HL-60/S4 treated with retinoic acid at 250 ng/mL for 4 days and 3 days (cell line): ENCODE measurements around the gene TBATA.

Experiments used
- in situ Hi-C: fragments of 300-500 bp; cut with MboI; formaldehyde crosslinking; loops from 2 replicates; pipeline ENCODE4 v1.7.0; 2022; ENCODE audit warnings: low sequenced_read_pairs

Gene TBATA

DNA sequence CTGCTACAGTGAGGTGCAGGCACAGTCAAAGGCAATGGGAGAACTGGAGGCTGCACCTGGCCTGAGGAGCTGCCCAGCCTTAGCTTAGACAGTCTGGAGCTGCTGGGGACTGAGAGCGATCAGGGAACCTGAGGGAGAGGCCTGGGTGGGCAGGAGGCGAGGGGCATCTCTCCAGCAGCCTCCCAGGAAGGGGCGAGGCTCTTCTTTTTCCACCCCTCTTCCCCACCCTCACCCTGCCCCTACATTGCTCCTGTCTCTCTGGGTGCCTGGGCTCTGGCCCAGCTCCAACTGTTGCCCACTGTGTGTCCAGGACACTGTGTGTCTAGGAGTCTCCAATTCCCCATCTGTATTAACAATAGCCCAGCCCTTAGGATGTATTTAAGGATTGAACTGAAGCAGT is 36.9 kb downstream of the TBATA start:
- in situ Hi-C loops, result no loop called here

DNA sequence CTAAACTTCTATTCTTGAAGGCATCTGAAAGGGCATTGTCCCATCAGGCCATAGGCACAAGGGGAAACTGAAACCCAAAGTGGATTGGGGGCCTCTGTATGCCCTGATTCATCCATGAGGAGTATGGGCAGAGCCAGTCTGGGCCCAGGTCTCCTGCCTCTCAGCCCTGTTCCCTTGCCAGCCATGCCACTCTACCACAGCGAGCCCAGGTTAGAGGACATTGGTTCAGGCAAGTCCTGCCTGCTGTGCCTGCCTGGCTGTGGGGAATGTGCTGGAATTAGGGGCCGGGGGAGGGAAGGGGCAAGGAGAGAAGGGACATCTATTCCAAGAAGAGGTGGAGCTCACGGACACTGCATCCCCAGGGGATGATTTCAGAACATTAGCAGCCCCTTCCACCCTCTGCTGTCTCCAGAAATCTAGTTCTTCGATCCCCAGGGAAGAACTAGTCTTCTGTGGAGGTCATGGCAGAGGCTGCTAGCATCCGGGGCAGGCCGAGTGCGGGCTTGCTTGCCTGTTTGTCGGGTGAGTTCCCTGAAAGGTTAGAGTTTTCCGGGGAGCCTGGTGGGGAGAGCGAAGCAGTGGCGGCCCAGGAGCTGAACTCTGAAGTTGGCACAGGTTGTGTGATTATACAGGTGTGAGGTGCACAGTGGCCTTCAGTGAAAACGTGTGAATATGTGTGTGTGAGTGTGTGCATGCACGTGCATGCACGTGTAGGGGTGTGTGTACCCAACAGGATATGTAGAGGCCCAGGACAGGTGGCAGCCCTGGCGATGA is 37.8 kb downstream of the TBATA start:
- in situ Hi-C loops, result no loop called here

DNA sequence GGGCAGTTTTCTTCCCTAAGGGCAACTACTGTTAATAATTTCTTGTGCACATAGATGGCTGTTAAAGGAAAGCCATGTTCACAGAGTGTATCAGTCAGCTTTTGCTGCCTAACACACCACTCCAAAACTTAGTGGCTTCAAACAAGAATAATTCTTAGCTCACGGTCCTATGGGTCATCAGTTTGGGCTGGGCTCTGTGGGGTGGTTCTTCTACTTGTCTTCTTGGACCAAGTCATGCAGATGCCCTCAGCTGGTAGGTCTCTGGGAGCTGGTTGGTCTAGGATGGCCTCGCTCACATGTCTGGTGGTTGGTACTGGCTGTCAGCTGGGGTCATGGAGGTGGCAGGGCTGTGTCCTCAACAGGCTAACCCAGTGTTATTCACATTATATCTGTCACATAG is 39.6 kb downstream of the TBATA start:
- in situ Hi-C loops, result no loop called here

DNA sequence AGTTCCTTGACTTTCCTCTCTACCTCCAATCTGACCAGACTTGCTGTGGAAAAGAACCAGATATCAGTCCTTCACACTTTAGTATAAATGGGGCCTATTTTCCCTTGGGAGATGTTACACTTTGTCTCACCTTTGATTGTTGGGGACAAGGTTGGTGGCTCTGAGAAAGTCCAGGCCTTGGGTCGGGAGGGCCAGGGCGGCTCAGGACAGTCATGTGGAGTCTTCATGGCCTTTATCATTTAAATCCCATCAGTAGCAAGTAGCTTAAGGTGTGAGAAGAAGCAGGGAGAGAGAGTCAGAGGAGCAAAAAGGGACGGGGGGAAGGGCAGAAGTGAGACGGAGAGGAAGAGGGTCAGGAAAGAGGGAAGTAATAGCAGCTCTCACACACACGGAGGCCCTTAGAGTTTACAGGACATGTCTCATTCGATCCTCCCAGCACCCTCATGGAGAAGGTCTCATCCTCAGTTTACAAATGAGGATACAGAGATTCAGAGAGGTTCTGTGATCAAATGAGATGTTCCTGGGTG is 40.5 kb downstream of the TBATA start:
- in situ Hi-C loops, result no loop called here

DNA sequence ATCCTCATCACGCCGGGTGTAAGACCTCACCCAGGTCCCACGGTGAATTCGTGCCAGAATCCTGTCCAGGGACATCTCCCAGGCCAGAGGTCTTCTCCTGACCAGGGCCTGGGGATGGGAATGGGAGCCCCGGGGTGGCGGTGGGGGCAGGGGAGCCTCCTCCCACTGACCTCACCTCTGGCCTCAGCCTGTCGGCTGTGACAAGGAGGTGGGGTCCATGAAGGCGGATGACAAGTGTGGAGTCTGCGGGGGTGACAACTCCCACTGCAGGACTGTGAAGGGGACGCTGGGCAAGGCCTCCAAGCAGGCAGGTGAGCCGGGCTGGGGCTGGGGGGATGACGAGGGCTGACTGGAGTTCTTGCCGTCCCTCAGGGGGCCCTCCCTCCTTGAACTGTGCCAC is 41.3 kb downstream of the TBATA start:
- in situ Hi-C loops, result no loop called here

DNA sequence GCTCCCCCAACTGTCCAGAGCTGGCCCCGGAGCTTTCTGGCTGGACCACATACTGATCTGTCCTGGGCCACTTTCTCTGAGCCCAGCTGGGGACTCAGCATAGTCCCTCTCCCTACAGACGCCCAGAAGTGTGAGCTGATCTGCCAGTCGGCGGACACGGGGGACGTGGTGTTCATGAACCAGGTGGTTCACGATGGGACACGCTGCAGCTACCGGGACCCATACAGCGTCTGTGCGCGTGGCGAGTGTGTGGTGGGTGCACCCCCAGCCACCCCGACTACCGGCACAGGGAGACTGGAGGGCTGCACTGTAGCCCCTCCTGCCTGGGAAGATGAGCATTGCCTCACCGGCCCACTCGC is 41.8 kb downstream of the TBATA start:
- in situ Hi-C loops, result no loop called here

DNA sequence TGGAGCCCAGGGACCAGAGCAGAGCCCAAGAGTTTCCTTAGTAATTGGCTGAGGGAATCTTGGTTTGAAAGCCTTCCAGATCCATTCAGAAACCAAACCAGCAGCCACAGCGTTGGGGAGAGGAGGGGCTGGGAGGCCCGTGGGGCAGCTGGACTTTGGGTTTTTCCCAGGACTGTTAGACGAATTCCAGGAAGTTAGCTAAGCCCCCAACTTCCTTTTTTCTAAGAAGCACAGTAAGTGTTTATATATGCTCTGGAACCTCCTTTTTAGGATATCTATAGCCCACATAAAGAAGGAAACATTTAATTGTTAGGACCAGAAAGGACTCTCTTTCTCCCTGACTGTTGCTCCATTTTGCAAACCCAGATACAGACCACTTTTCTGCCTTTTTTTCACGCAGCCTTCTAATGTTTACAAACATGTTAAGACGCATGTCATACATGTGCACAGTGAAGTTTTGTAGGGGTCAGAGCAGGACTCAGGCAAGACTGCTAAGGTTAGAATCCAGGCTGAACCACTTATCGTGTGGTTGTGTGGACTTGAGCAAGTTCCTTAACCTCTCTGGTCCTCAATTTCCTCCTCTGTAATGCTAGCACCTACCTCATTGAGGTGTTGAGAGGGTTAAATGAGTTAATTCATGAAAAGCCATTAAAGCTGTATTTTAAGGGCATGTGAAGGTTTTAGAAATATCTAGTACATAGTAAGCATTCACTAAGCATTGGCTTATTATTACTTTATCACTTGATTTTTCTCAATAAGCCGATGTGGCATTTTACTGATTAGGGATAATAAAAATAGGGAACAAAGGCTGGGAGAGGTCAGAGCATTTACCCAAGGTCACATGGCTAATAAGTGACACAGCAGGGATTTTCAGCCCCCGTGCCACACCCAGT is 42.4 kb downstream of the TBATA start:
- in situ Hi-C loops, result no loop called here

DNA sequence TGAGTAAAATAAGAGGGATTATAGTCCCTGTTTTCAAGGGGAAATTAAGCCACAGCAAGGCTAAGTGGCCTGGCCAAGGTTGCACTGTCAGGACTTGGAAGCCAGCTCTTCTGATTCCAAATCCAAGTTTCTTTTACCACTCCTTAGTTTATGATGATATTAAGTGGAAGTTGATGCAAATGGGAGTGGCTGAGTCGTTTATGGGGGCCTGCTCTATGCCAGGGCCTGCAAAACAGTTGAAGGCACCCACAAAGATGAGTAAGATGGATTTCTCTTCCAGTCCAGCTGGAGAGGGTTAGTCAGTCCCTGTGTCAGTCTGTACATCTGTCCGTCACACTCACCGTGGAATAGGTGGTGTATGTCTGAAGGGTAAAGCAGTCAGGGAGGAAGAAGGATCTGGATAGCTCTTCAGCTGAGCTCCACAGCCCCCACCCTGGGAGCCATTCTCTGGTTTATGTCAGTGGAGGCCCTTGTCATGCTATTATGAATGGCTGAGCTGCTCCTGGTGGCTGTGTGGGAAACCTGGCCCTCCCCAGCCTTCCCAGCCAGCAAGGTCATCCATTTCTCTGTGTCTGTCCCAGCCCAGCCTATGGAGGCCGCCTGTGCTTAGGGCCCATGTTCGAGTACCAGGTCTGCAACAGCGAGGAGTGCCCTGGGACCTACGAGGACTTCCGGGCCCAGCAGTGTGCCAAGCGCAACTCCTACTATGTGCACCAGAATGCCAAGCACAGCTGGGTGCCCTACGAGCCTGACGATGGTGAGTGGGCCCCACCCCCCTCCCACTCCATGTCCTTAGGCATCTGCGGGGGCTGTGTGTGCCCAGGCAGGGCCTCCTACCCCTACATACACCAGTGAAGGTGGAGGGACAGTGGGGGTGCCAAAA is 44.5 kb downstream of the TBATA start:
- in situ Hi-C loops, result no loop called here

DNA sequence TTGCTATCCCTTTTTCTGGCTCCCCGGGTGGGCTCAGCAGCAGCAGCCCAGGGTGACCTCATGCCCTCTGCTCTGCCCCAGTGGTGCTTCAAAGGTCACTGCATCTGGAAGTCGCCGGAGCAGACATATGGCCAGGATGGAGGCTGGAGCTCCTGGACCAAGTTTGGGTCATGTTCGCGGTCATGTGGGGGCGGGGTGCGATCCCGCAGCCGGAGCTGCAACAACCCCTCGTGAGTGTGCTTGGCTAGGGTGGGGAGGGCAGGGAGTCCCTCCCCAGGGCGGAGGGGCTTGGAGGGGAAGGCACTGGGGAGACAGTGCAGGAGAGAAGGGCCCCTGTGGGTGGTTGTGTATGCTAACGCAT is 46.4 kb downstream of the TBATA start:
- in situ Hi-C loops, result no loop called here

DNA sequence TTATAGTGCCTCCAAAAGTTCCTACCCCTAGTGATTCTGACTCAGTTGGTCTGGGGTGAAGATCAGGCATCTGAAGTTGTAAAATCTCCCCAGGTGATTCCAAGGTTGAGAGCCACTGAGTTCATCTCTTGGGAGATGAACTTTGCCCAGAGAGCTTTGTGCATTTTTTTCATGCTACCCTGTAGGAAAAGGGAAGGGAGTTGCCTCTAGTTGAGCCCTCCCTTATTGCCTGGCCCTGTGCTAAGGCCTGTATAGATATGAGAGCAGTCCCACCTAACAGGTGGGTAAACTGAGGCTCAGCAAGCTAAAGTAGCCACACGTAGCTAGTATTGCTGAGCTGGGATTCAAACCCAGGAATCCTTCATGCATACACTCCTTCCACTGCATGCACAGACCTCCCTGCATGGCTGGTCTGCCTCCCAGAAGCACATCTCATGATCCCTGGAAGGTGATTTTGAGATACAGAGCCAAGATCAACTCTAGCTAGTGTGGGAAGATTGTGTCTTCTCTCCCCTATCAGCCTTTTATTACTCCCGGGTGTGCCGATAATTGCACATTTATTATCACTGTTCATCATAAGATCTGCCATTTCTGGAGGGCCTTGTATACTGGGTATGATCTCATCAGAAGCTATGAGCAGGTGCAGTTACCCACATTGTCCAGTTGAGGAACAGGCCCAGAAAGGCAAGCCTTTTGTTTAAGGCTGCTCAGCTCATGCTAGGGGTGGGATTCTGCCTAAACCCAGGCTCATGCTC is 47.0 kb downstream of the TBATA start:
- in situ Hi-C loops, result no loop called here

DNA sequence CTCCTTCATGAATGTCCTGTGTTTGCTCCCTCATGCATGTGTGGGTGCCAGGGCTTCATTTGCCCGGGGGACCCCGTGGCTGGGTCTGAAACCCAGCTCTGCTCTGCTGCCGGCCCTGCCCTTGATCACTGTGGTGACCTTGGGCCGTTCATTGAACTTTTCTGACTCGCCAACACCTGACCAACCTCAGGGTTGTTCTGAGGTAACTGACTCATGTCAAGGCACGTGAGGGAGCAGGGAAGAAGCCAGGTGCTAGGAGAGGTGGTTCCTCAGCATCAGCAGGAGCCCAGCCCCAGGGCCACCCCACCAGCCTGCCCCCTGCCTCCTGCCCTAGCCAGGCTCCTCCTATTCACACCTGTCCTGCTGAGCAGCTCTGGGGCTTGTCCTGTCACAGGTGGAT is 47.9 kb downstream of the TBATA start:
- in situ Hi-C loops, result no loop called here

DNA sequence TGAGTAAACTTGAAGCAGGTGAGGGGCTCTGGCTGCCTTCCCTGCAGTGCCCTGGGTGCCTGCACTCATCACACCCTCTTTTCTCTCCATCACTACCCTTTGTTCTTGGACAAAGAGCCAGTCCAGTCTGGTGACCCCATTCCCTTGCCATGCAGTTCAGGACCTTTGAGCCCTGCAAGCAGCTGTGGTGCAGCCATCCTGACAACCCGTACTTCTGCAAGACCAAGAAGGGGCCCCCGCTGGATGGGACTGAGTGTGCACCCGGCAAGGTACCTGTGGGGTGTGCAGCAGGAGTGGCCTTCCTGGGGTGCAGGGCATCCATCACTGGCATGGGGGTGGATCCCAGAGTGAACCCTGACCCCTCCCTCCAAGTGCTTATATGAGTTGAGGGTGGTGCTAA is 48.7 kb downstream of the TBATA start:
- in situ Hi-C loops, result no loop called here

DNA sequence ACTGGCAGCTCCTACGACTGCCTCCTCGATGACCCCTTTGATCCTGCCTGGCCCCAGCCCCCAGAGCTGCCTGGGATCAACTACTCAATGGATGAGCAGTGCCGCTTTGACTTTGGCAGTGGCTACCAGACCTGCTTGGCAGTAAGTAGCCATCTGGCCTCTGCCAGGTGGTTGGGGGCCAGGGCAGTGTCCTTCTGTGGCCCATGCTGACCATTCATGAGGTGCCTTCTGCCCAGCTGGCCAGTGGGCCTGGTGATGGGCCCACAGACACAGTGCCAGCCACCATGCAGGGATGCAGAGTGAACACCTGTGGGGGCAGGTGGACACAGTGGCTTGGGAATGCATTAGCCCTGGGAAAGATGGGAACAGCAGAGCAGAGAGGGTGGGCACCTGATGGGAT is 50.0 kb downstream of the TBATA start:
- in situ Hi-C loops, result no loop called here

DNA sequence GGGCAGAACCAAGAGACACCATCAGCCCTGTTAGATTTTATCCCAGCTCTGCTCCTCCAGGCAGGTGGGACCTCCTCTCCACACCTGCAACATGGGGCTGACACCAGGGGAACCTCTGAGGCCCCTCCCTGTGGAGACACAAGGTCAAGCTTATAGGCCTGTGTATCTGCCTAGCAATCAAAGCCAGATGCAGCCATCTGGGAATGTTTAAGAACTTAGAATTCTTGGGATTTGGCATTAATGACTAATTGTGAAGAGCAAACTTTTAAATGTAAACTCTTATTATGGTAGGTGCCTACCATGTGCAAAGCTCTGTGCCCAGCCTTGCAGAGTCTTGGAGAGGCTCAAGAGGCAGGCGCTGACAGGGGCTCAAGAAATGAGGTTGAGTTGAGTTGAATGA is 52.1 kb downstream of the TBATA start:
- in situ Hi-C loops, result no loop called here

DNA sequence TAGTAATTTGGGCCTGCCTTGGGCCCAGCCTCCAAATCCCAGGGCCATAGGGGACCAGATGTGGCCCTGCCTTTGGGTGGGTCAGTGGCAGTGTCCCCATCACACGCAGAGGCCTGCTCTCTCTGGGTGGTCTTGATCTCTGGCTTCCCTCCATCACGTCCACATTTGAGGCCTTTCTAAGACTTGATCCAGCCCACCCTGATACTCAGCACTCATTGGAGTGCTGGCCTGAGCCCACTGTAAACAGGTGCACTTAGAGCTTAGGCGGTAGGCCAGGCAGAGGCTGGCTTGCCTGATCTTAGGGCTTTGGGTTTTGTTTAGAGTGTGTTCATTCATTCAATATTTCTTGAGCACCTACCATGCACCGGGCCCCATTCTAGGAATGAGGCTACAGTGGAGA is 52.6 kb downstream of the TBATA start:
- in situ Hi-C loops, result no loop called here

DNA sequence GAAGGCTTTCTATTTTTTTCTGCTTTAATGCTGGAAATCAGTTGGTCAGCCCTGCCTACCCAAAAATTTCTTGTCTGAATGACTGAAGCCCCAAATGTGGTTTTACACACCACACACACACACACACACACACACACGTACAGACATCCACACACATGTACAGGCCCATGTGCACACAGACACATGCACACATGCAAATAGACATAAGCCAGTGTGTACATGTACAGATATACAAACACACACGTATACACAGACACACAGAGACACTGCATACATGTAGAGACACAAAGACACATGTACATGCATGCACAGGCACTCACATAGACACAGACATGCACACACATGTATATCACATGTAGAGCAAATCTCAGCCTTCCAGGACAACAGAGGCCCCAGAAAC is 54.2 kb downstream of the TBATA start:
- in situ Hi-C loops, result no loop called here

DNA sequence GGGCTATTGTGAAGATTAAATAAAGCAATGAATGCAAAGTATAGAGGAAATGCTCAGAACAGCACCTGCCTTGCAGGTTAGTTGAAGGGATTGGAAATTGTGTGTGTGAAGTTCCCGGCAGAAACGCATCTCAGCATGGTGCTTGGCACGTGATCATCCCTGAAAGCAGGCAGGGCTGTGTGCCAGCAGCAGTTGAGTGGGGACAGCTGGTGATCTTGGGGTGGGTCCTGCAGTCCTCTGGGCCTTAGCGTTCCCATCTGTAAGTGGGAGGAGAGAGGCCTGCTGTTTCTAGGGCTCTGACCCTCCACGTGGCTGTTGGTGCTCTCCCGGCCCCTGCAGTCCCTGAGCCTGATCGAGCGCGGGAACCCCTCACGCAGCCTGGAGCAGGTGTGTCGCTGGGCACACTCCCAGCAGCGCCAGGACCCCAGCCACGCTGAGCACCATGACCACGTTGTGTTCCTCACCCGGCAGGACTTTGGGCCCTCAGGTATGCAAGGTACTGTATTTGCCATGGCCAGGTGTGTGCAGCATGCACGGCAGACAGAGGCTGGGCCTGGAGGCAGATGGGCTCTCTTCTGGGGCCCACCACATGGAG is 55.3 kb downstream of the TBATA start:
- in situ Hi-C loops, result no loop called here

DNA sequence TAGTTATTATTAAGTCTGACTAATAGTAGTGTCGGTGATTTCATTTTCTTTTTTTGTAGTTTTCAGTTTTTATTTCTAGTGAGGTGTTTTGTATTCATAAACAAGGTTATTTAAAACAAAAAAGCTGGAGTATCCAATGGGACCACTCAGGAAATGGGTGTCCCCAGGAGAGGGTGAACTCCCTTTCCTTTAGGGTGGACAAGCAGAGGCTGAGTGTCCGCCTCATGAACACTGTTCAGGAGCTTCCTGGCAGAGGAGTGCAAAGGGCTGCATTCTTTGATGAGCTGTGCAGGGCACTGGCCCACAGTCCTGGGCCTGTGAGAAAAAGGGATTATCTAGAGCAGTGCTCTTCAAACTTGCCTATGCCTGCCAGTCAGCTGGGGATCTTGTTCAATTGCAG is 56.8 kb downstream of the TBATA start:
- in situ Hi-C loops, result no loop called here

DNA sequence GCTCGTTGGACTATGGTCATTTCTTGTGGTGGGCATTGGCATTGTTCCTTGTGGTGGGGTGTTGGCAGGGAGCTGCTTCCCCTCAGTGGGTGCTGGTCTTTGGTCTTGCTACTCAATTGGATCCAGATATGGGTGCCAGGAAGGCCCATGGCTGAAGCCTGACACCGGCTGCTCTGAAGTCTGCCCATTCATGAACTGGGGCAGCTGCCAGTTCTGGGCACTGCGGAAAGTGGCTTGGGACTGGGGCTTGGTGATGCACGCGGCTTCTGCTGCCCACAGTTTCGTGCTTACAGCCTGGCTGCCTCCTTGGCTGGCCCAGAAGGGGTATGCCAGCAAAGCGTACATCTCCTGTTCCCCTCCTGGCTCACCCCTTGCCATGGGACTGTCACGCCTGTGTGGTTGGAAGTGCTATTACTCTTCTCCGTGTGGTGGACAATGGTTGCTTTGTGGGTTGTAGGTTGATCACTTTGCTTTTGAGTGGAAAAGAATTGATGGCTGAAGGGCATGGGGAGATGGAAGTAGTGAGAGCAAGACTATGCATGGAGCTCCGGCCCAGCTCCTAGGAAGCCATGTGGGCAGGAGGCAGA is 58.2 kb downstream of the TBATA start:
- in situ Hi-C loops, result no loop called here

DNA sequence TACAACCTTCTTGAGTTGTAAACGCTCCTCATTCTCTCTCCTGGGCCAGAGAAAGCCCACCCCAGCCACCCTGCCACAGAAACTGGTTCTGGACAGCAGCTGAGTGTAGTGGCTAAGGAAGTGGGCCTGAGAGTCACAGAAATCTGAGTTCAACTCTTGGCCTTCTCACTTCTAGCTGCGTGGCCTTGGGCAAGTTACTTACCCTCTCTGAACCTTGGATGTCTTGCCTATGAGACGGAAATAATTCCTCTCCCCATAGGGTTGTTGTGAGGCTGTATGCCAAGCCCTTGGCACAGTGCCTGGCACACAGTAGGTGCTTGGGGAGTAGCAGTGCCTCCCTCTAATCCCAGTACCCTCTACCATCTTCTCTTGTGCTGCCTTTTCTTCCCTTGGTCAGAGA is 61.4 kb downstream of the TBATA start:
- in situ Hi-C loops, result no loop called here
